Kidney epithelial cell (primary cell): ENCODE measurements around the gene ATXN7L1. TPM values are rescaled to one million over a fixed set of nuclear protein-coding genes. Genes with fewer than 3 reads are reported as not detected.

Experiments used
- DNase-seq: peaks from one replicate; pipeline ENCODE4 v3.0.0-alpha.2; 2010; ENCODE audit warnings: low read depth
- H3K27me3 ChIP-seq: 2 replicates; pipeline ENCODE4 v1.6.0; 2011; ENCODE audit warnings: low read length; ENCODE audit not compliant: control insufficient read depth, insufficient read depth
- H3K36me3 ChIP-seq: 2 replicates; pipeline ENCODE4 v1.5.1; 2011; ENCODE audit warnings: low read length; ENCODE audit not compliant: control insufficient read depth, insufficient read depth
- H3K4me3 ChIP-seq: 2 replicates; pipeline ENCODE4 v1.5.1; 2011; ENCODE audit warnings: low read depth, mild to moderate bottlenecking, control low read depth, low read length
- total RNA-seq: library from RNA; depleted of rRNA; stranded (reverse); fragments of >200 nt; gene quantifications from 2 replicates; pipeline ENCODE4 v1.2.3, GENCODE V29; 2015
- TF ChIP-seq, protein P1 (sequence below): IDR thresholded peaks from 2 replicates; pipeline ENCODE4 v1.5.1; 2011; ENCODE audit warnings: mild to moderate bottlenecking, moderate library complexity, low read length, control low read depth, inconsistent platforms; ENCODE audit not compliant: insufficient read depth, poor library complexity, severe bottlenecking

Gene ATXN7L1
- total RNA-seq, 1 donor from 2014 or later, result 2.4 TPM

DNA sequence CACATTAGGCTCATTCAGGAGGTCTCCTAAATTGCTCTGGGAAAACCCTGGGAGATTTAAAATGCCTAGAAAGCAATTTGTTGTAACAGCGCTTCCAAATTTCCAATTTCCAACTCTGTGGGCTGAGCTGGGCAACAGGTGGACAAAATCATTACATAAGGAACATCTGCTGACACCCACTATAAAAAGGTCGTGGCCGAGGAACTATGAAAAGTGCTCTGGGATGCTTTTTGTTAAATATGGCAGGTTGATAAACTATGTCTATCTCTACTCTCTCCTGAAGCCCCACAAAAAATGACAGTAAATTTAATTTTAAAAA, 45.1 kb downstream of the ATXN7L1 start:
- H3K27me3 ChIP-seq, result no peaks in the 10 kb centered on the region
- H3K4me3 ChIP-seq, result no peak overlapping the region
- DNase-seq, result no peak
- H3K36me3 ChIP-seq, result no peaks in the 10 kb centered on the region
- TF ChIP-seq, protein P1, sequence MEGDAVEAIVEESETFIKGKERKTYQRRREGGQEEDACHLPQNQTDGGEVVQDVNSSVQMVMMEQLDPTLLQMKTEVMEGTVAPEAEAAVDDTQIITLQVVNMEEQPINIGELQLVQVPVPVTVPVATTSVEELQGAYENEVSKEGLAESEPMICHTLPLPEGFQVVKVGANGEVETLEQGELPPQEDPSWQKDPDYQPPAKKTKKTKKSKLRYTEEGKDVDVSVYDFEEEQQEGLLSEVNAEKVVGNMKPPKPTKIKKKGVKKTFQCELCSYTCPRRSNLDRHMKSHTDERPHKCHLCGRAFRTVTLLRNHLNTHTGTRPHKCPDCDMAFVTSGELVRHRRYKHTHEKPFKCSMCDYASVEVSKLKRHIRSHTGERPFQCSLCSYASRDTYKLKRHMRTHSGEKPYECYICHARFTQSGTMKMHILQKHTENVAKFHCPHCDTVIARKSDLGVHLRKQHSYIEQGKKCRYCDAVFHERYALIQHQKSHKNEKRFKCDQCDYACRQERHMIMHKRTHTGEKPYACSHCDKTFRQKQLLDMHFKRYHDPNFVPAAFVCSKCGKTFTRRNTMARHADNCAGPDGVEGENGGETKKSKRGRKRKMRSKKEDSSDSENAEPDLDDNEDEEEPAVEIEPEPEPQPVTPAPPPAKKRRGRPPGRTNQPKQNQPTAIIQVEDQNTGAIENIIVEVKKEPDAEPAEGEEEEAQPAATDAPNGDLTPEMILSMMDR, result no peak

DNA sequence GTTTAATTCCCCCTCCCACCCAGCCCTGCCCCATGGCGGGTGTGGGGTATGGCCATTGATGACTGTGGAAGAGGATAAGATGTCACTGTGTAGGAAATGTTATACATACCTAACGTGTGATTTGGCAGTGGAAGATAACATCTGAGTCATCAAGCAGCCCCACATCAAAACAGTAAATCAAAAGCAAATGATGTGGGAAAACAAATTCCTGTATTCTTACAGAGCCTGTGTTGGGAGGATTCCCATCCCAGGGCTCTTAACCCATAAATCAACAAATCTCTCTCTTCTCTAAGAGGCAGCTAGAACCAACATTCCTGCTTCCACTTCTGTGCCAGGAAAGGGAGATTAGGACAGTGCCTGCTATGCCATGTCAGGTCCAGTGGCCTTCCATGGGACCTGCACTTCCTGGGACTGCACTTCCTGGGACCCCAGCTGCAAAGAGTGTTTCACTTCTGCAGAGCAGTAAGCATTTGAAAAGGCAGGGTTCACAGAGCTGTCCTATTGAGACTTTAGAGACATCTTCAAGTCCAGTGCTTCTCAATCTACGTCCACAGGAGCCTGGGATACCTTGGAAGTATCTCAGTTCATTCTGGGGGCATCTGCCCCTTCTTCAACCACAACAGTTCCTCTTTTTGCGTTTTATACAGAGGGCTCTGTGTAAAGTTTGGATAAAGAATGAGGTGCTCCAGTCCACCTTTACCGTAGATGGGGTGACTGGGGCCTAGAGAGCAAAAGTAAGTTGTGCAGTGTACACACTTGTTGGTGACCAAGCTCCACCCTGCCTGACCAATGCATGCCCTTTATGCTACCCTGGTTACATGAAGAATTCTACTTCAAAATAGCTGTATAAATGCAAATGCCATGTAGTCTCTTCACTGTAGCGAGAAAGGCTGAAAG, 45.7 kb downstream of the ATXN7L1 start:
- no peaks in the 10 kb centered on the region for H3K27me3 ChIP-seq
- peak; percentile 87 for DNase-seq
- H3K36me3 ChIP-seq, result no peaks in the 10 kb centered on the region
- TF ChIP-seq, protein P1, result no peak
- H3K4me3 ChIP-seq, result no peak overlapping the region

DNA sequence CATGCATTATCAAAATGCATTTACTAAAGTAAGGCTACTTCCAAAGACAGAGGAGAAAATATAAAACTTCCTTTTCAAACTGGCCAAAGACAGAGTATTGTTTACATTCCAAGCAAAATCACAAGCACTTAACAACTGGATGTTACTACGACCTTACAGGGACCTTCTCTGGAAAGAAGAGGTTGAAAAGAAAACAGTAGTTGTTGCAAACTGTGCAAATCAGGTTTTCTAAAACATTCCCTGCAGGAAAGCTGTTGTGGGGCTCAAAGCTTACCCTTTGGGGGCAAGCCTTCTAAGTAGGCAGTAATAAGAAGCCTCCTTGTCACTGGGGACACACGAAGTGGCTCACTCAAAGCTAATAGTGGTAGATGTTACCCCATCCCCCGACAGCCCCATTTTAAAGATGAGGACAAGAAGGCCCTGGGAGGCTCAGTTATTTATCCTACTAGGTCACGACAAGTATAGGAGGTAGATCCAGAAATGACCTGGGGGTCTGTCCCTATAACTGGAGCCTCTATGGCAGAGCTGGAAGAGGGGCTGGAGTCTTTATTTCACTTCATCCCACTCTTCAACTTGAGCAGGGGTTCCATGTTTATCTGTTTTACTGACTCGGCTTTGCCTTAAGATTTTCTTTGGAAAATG, 46.6 kb downstream of the ATXN7L1 start:
- TF ChIP-seq, protein P1, result no peak
- Histone ChIP-seq H3K36me3 (no peaks in the 10 kb centered on the region), H3K4me3 (no peak overlapping the region), H3K27me3 (no peaks in the 10 kb centered on the region)
- no peak for DNase-seq

DNA sequence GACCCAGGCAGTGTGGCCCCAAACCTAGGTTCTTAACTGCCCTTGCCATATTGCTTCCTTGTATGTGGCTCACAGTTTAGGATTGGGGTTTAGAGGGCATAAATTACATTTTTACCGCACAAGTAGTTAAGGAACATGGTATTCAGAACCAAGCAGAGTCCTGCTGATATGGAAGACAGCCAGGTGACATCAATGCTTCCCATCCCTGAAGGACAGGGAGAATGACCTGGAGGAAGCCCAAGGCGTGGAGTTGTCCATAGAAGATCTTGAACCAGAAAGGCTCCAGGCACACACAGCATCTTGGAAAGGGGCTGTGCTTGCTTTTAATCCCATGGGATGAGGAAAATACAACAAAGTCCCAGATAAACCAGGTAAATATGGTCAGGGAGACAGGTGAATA, 48.3 kb downstream of the ATXN7L1 start:
- Histone ChIP-seq H3K4me3 (no peak overlapping the region), H3K27me3 (no peaks in the 10 kb centered on the region), H3K36me3 (no peaks in the 10 kb centered on the region)
- no peak for DNase-seq
- TF ChIP-seq, protein P1, result no peak

DNA sequence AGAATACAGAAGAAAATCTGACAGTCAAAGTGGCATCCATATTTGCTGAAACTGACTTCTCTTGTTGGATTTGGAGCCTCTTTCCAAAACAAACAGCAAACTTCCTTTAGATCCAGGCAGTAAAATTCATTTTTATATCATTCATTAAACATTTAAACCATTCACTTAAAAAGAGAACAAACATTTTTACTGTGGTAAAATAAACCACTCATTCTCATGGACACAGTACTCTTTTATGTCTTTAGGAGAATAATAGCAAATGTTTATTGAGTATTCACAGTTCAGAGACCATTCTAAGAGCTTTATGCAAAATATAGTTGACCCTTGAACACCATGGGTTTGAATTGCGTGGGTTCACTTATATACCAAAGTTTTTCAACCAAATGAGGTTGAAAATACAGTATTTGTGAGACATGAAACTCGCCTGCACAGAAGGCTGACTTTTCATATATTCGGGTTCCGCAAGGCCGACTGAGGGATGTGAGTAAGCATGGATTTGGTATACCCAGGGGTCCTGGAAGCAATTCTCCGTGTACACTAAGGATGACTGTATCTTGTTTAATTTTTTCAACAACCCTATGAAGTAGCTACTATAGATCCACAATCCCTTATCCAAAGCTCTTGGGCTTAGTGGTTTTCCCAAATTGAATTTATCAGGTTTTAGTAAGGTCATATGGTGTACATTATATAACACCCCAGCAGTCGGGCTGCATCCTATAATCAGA, 49.1 kb downstream of the ATXN7L1 start:
- no peak for DNase-seq
- Histone ChIP-seq H3K4me3 (no peak overlapping the region), H3K27me3 (no peaks in the 10 kb centered on the region), H3K36me3 (no peaks in the 10 kb centered on the region)
- TF ChIP-seq, protein P1, result no peak
